GM21619 (cell line): ENCODE data around the gene ZNF526.

Experiments
- ATAC-seq: cut with Tn5 transposase; IDR thresholded peaks from one replicate; pipeline ENCODE4 v1.9.1; 2021; ENCODE audit not compliant: unreplicated experiment

Gene ZNF526

GRCh38 chr19:42219812-42220750, at the start of gene ZNF526:
Gene ZNF526 (plus strand): TSS chr19:42220312. CDS start chr19:42224404, 4,092 bp downstream.
- ATAC-seq = peak; percentile 68

GRCh38 chr19:42170715-42171114, 49.4 kb upstream of the ZNF526 start:
- ATAC-seq = no peak

GRCh38 chr19:42172261-42172660, 47.9 kb upstream of the ZNF526 start:
- no peak for ATAC-seq

- no peak for ATAC-seq
Observed at GRCh38 chr19:42173695-42174094, 46.4 kb upstream of the ZNF526 start.

GRCh38 chr19:42174188-42174587, 45.9 kb upstream of the ZNF526 start:
- no peak for ATAC-seq

GRCh38 chr19:42174958-42175734, 45.0 kb upstream of the ZNF526 start:
- no peak for ATAC-seq

- ATAC-seq = no peak
Observed at GRCh38 chr19:42175952-42176648, 44.0 kb upstream of the ZNF526 start.

- ATAC-seq = no peak
Observed at GRCh38 chr19:42176649-42176989, 43.5 kb upstream of the ZNF526 start.

GRCh38 chr19:42176990-42177685, 43.0 kb upstream of the ZNF526 start:
- no peak for ATAC-seq

GRCh38 chr19:42177686-42178019, 42.5 kb upstream of the ZNF526 start:
- ATAC-seq = no peak

- no peak for ATAC-seq
Observed at GRCh38 chr19:42178791-42179674, 41.1 kb upstream of the ZNF526 start.

- ATAC-seq = no peak
Observed at GRCh38 chr19:42184401-42184861, 35.7 kb upstream of the ZNF526 start.

- ATAC-seq = no peak
Observed at GRCh38 chr19:42185277-42185676, 34.8 kb upstream of the ZNF526 start.

GRCh38 chr19:42188665-42189064, 31.4 kb upstream of the ZNF526 start:
- ATAC-seq = no peak

- no peak for ATAC-seq
Observed at GRCh38 chr19:42189133-42189532, 31.0 kb upstream of the ZNF526 start.

GRCh38 chr19:42191330-42191729, 28.8 kb upstream of the ZNF526 start:
- no peak for ATAC-seq

GRCh38 chr19:42191855-42192254, 28.3 kb upstream of the ZNF526 start:
- ATAC-seq = no peak

GRCh38 chr19:42193294-42193693, 26.8 kb upstream of the ZNF526 start:
- no peak for ATAC-seq

- no peak for ATAC-seq
Observed at GRCh38 chr19:42193706-42194105, 26.4 kb upstream of the ZNF526 start.
